SU-DHL-6 (cell line): ENCODE data around the gene ZNF3.

Experiments
- H2AFZ ChIP-seq: fragments of 200-600 bp; sonication (generic); 2 replicates; pipeline ENCODE4 v1.6.1; 2014; ENCODE audit warnings: low read depth, mild to moderate bottlenecking, moderate library complexity, mixed read lengths, antibody characterized with exemption, low read length; ENCODE audit not compliant: severe bottlenecking
- H3F3A ChIP-seq: fragments of 200-600 bp; shearing (Covaris generic); 2 replicates; pipeline ENCODE4 v1.6.0; 2016; ENCODE audit warnings: antibody characterized with exemption, mild to moderate bottlenecking; ENCODE audit not compliant: insufficient read depth
- H3K27ac ChIP-seq: fragments of 200-600 bp; sonication (generic); 2 replicates; pipeline ENCODE4 v1.5.1; 2016; ENCODE audit warnings: low read depth, mild to moderate bottlenecking, low read length, moderate library complexity, mixed read lengths
- H3K27me3 ChIP-seq: fragments of 200-600 bp; sonication (generic), shearing (Covaris generic); 2 replicates; pipeline ENCODE4 v1.6.0; 2014; ENCODE audit warnings: mild to moderate bottlenecking, low read length
- H3K36me3 ChIP-seq: fragments of 200-600 bp; sonication (generic); 2 replicates; pipeline ENCODE4 v1.6.1; 2014; ENCODE audit warnings: mild to moderate bottlenecking, low read length, mixed read lengths
- H3K4me2 ChIP-seq: fragments of 300-600, 200-600 bp; shearing (Covaris generic), sonication (generic); 2 replicates; pipeline ENCODE4 v1.6.0; 2014; ENCODE audit warnings: low read length, low read depth, mild to moderate bottlenecking; ENCODE audit not compliant: poor library complexity, severe bottlenecking
- H3K4me3 ChIP-seq: fragments of 200-600 bp; sonication (generic); 2 replicates; pipeline ENCODE4 v1.5.1; 2014; ENCODE audit warnings: antibody characterized with exemption, low read length, mild to moderate bottlenecking, mixed read lengths; ENCODE audit not compliant: insufficient read depth, poor library complexity, severe bottlenecking
- H3K79me2 ChIP-seq: fragments of 200-600 bp; sonication (generic); 2 replicates; pipeline ENCODE4 v1.6.1; 2014; ENCODE audit warnings: mild to moderate bottlenecking, low read length, moderate library complexity; ENCODE audit not compliant: insufficient read depth
- H3K9ac ChIP-seq: fragments of 200-600 bp; sonication (generic); 2 replicates; pipeline ENCODE4 v1.7.0; 2014; ENCODE audit warnings: mild to moderate bottlenecking, low read length
- H3K9me2 ChIP-seq: fragments of 200-600 bp; sonication (generic); replicated peaks from 2 replicates; pipeline ENCODE4 v1.6.1; 2014; ENCODE audit warnings: low read length; ENCODE audit not compliant: insufficient read depth
- H3K9me3 ChIP-seq: fragments of 200-600 bp; sonication (generic); 2 replicates; pipeline ENCODE4 v1.6.1; 2014; ENCODE audit warnings: low read length, mixed read lengths; ENCODE audit not compliant: insufficient read depth
- H4K20me1 ChIP-seq: fragments of 200-600 bp; sonication (generic); 2 replicates; pipeline ENCODE4 v1.6.1; 2014; ENCODE audit warnings: low read depth, mild to moderate bottlenecking, antibody characterized with exemption, low read length, moderate library complexity, mixed read lengths
- CTCF ChIP-seq: fragments of 200-600 bp; sonication (generic); IDR thresholded peaks from one replicate; pipeline ENCODE4 v1.5.1; 2017; ENCODE audit warnings: antibody characterized with exemption, mild to moderate bottlenecking, low read length, moderate library complexity; ENCODE audit not compliant: insufficient read depth, poor library complexity, severe bottlenecking
- EZH2phosphoT487 ChIP-seq: fragments of 200-600 bp; sonication (generic), shearing (Covaris generic); conservative IDR thresholded peaks from 2 replicates; pipeline ENCODE4 v1.6.1; 2018; ENCODE audit warnings: mild to moderate bottlenecking, antibody characterized with exemption, low read length, moderate library complexity, mixed read lengths

Gene ZNF3

GRCh38 chr7:100111156-100111555, 29.6 kb upstream of the ZNF3 start:
- Histone ChIP-seq H3K79me2 (no peaks in the 10 kb centered on the region), H3K27me3 (no peaks in the 10 kb centered on the region), H3K4me3 (no peak overlapping the region), H3K9me2 (no peaks in the 10 kb centered on the region), H3K36me3 (no peaks in the 10 kb centered on the region; the same call in 1 of the 2 replicates), H3K4me2 (no peak overlapping the region), H3K27ac (no peak overlapping the region), H4K20me1 (no peaks in the 10 kb centered on the region), H2AFZ (no peak overlapping the region), H3K9me3 (no peaks in the 10 kb centered on the region), H3F3A (no peaks in the 10 kb centered on the region), H3K9ac (no peak overlapping the region)
- TF ChIP-seq CTCF, result no peak
- TF ChIP-seq EZH2phosphoT487, result no peak

GRCh38 chr7:100109521-100110163, 28.1 kb upstream of the ZNF3 start:
- Histone ChIP-seq H3K36me3 (no peaks in the 10 kb centered on the region; the same call in 1 of the 2 replicates), H3K79me2 (no peaks in the 10 kb centered on the region), H3K9me2 (no peaks in the 10 kb centered on the region), H3K9me3 (no peaks in the 10 kb centered on the region), H2AFZ (no peak overlapping the region), H3F3A (no peaks in the 10 kb centered on the region), H3K27me3 (no peaks in the 10 kb centered on the region), H3K27ac (no peak overlapping the region), H3K9ac (no peak overlapping the region), H3K4me3 (no peak overlapping the region), H4K20me1 (no peaks in the 10 kb centered on the region), H3K4me2 (no peak overlapping the region)
- TF ChIP-seq CTCF (no peak), EZH2phosphoT487 (no peak)

GRCh38 chr7:100107890-100108289, 26.4 kb upstream of the ZNF3 start:
- H3F3A ChIP-seq, result no peaks in the 10 kb centered on the region
- H3K9me3 ChIP-seq, result no peaks in the 10 kb centered on the region
- no peak for TF ChIP-seq EZH2phosphoT487
- TF ChIP-seq CTCF, result no peak
- no peak overlapping the region for H3K4me2 ChIP-seq
- no peak overlapping the region for H3K4me3 ChIP-seq
- no peak overlapping the region for H3K9ac ChIP-seq
- H3K27me3 ChIP-seq, result no peaks in the 10 kb centered on the region
- no peaks in the 10 kb centered on the region for H4K20me1 ChIP-seq
- H3K79me2 ChIP-seq, result no peaks in the 10 kb centered on the region
- H2AFZ ChIP-seq, result no peak overlapping the region
- no peaks in the 10 kb centered on the region for H3K9me2 ChIP-seq
- H3K27ac ChIP-seq, result no peak overlapping the region
- no peaks in the 10 kb centered on the region; the same call in 1 of the 2 replicates for H3K36me3 ChIP-seq
